GM03348 (cell line): Measurements from ENCODE around the gene XPR1.
A peak's percentile ranks its signal among the peaks of the same experiment; 100 is the strongest.

Experiments used
- DNase-seq: peaks from one replicate; pipeline ENCODE4 v3.0.0; 2012; ENCODE audit warnings: low spot score

Gene XPR1

DNA sequence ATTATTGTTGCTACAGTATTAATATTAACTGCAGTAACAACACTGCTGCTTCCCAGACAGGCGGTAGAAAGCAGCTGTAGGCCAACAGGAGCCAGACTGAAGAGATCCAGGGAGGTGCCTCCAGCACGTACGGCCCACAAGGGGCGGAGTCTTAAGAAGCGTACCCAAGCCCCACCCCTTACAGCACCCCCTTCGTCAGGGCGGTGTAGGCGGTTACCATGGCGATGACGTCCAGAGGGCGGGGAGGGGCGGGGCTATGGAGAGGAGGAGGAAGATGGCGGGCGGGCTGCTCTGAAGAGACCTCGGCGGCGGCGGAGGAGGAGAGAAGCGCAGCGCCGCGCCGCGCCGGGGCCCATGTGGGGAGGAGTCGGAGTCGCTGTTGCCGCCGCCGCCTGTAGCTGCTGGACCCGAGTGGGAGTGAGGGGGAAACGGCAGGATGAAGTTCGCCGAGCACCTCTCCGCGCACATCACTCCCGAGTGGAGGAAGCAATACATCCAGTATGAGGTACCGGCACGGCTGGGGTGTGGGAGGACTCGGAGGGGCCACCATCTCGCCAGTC lies at the start of gene XPR1:
XPR1 (plus strand) TSS at position 257 of the 560 bp plus-strand sequence; CDS start at position 437, 180 bp downstream.
- peak; percentile 97 for DNase-seq

DNA sequence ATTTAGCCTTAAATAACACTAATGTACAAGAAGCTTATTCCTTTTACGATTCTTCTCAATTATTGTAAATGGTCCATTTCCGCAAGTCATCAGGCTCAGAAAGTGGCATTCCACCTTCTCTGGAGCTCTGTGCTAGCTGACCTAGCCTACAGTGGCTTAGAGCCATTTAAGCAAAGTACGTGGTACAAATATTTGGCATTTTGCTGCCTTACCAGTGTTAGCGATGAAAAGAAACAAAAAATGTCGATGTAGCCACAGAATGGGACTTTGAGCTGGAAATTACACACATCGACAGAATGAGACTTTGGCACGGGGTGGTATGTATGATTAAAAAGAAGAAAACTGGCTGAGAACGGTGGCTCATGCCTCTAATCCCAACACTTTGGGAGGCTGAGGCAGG lies 47.0 kb upstream of the XPR1 start:
- no peak for DNase-seq

DNA sequence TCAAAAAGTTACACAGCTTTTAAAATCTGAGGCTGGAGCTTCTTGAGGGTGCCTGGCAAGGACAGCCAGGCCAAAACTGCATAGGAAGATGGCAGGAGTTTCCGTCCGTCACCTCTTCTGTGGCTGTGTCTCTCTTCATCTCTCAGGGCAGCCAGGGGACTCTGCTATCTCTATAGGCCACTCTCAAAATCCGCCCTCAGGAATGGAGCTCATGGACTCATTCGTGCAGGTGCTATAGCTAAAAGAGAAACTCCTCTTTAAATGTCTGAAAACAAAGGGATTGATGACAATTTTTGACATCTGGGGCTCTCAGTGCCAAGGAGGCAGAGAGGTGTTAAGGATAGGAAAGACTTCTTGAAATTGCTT lies 45.8 kb upstream of the XPR1 start:
- no peak for DNase-seq

DNA sequence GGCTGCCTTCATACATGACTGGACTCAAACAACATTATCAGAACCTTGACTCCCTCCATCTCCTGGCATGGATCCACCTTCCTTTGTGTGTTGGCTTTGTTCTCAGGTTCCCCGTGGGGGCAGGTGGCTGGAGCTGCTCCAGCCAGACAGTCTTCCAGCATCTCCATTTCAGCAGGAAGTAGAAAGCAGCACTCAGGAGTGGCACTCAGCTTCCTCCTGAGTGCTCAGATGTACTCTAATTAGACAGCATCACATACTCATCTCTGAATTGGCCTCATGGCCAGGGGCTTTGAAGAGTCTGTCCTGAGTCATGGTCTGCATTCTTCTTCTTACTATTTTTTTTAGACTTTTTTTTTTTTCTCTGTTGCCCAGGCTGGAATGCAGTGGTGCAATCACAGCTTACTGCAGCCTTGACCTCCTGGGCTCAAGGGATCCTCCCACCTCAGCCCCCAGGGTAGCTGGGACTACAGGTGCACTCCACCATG lies 45.1 kb upstream of the XPR1 start:
- peak; percentile 68 for DNase-seq

DNA sequence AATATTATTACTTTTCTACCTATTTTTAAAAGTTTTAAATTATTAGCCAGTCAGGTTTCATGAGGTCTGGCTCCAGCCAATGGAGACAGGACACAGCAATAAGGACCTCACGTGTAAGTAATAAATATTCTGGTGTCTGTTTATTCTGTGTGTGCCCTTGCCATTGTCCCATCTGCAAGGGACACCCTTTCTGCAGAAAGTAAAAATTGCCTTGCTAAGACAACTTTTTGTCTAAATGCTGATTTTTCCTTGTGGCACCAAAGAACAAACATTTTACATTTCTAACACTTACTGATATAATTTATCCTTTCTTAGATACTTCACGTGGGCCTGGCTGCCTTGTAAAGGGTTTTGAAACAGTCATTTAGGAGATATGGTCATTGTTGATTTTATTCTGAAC lies 43.7 kb upstream of the XPR1 start:
- no peak for DNase-seq

DNA sequence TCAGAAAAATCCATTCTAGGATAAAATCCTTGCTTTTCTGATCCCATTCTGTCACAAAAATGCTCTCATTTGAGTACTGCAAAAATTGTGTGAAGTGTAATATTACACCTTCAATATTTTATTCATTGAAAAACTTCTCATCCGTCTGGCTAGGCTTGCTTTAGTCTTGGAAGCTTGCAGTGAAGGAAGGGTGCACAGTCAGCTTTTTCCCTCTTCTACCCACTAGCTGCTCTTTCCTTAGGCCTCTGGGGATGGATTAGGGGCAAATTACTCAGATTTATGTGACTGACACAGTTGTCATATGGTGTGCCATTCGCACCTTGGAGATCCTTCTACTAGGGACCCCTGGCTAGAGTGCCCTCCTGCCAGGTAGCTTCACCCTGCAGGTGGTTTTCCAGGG lies 40.9 kb upstream of the XPR1 start:
- no peak for DNase-seq

DNA sequence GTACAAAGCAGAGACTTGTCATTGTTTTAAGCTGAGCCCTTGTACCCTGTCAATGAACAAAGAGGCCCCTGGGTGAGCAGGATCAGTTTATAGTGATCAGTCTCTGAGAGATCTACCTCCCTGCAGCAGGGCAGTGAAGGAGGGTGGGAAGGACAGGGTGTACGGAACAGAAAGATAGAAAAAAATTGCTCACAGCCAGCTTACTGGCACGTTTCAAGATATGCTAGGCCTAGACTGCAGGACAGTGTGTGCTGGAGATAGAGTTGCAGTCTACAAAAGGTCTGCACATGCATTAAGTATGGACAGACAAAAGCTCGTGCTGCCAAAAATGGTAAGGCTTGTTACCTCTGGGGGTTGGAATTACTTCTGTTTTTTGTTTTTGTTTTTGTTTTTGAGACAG lies 38.4 kb upstream of the XPR1 start:
- no peak for DNase-seq

DNA sequence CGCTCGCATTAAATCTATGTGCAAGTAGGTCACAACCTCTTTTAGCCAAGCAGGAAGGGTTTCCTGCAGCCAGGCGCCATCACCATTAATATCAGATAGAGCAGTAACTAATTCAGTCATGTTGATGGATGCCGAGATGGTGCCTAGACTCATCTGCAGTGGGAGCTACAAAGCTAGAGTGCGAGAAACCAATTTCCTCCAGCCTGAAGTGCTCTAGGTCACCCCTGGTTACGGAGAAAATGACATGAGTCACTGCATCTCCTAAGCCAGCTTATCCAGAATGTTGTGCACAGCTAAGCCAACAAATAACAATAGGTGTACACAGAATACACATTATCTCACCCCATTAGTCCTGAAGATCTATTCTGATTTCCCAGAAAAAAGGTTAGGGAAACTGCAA lies 37.1 kb upstream of the XPR1 start:
- no peak for DNase-seq

DNA sequence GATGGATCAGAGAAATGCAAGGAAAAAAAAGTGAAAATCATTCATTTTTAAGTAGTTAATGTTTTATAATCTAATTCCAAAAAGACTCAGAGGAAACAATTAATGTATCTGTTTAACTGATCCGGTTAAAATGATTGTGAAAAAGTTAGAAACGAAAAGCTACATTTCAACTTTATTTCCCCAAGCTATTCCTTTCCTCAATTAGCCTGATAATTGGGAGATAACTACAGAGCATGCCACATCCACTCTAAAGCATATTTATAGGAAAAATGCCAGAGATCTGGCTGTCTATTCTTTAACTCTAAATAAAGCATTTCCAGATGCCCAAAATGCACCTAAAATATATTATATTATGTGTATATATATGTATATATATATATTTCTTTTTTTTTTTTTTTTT lies 35.9 kb upstream of the XPR1 start:
- DNase-seq: no peak

DNA sequence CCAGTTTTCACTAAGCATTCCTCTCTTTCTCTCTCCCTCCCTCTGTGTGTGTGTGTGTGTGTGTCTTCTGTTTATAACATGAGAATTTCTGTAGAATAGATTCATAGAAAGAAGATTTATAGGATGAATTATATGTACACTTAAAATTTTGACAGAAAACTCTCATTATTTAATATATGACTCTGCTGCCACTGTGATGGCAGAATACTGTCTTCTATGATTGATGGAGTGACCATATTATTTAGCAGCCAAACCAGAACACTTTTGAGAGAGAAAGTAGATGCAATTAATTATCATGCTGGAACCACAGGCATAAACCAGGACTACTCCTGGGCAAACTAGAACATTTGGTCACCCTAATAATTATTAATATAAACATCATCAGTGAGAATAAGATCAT lies 34.3 kb upstream of the XPR1 start:
- no peak for DNase-seq

DNA sequence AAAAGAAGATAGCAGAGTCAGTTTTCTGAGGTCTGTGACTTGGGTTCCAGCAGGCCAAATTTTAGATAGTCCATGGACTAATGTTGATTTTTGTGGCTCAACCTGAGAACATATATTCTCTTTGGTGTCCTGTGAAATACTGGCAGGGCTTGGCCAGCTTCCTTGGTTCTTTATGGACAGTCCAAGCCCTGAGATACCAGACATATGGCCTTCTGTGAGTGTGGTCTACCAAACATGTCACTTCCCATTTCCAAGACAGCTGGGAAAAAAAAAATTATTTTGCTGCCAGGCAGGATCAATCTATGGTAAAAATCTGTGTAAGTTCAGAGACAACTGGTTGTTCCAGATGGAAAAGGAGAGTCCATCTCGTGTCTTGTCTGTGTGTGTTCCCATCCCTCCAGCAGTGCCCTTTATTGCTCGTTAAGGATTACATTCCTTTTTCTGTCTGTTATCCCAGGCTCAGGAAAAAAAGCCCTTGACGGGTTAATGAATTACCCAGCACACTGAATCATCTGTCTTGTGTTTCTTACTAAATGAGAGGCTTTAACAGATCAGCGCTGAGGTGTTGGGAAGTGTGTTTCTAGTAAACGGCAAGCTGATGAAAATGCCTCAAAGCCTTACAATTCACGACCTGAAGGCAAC lies 33.4 kb upstream of the XPR1 start:
- no peak for DNase-seq

DNA sequence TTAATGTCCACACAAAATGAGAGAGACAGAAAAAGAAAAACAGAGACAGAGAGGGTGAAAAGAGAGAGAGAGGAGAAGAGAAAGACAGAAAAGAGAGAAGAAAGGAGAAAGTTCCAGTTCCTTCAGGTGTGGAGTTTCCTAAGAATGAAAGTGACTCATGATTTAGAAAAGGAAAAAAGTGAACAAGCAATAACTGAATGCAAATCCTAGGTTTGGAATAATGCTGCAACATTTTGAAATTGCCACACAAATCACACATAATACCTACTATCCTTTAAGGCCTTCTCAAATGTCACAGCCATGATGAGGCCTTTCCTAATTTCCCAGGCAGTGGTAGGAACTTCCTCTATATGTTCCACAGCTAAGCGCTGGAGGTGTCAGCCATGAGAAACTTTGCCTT lies 31.5 kb upstream of the XPR1 start:
- DNase-seq: no peak

DNA sequence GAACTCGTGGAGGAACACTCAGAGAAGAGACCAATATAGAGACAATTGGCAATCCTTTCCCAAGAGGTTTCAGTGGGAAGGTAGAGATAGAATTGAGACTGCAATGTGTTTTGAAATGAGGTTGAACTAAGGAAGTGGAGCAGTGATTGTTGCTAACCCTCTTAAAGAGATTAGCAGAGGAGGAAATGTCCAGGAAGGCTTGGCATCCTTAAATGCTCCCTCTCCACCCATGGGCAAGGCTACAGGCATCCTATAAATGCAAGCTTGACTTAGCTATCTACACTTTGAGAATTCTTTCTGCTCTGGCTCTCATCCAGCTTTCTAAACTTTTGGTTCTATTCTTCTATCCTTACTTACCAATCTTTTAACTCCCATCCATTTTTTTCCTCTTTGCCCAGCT lies 30.3 kb upstream of the XPR1 start:
- no peak for DNase-seq

DNA sequence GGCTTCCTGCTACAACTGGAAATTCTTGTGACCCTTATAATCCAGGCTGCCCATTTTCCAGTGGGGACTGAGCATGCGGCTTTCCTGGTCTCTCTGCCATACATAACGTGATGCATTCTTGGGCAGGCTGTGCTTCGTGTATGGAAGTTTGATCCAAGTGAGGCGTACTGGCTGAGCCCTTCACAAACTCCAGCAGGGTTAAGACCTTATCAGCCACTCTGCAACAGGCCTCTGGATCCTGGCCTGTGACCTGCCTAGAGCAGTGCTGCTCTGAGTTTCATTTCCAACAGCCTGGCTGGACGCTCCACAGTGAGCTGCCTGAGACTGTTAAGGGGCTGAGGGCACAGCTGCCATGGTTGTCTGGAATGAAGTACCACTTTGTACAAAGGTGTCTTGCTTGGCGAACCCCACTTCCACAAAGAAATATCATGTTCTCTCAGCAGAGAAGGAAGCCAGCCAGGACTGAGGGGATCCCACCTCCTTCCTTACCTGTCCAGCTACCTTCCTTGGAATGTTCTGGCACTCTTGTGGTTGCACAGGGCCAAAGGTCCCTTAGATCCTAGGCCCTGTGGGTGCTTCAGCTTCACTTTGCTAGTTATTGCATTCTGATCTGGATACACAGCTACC lies 28.5 kb upstream of the XPR1 start:
- DNase-seq: no peak

DNA sequence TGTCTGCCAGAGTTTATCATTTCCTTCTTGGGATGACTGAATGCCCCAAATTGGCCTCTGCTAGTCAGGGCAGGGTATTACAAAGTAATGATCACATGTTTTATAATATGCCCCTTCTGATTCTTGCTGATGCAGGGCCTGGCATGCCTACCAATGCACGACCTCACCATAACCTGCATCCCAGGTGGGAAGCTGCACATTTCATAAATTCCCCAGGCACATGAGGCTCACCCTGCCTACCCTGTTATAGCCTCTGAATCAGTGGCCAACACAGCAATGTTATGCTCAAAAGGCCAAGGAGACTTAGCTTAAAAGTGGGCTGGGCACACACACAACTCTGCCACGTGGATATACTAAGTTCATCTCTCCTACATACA lies 28.0 kb upstream of the XPR1 start:
- no peak for DNase-seq

DNA sequence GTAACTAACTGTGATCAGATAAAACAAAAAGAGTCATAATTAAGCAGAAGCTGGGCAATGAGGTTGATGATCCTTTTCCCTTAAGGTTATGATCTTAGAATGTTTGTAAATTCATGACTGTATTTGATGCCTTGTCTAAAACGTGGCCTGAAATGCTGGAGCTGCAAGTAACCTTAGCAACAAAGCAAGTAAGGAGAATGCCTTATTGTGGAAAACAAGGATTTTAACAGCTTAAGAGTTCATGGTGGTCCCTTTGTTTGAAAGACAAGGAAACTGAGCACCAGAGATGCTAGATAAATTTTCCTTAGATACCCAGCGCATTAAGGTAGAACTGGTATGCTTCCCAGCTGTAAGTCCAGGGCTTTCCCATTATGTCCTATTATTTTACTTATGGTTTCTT lies 25.7 kb upstream of the XPR1 start:
- DNase-seq: no peak

DNA sequence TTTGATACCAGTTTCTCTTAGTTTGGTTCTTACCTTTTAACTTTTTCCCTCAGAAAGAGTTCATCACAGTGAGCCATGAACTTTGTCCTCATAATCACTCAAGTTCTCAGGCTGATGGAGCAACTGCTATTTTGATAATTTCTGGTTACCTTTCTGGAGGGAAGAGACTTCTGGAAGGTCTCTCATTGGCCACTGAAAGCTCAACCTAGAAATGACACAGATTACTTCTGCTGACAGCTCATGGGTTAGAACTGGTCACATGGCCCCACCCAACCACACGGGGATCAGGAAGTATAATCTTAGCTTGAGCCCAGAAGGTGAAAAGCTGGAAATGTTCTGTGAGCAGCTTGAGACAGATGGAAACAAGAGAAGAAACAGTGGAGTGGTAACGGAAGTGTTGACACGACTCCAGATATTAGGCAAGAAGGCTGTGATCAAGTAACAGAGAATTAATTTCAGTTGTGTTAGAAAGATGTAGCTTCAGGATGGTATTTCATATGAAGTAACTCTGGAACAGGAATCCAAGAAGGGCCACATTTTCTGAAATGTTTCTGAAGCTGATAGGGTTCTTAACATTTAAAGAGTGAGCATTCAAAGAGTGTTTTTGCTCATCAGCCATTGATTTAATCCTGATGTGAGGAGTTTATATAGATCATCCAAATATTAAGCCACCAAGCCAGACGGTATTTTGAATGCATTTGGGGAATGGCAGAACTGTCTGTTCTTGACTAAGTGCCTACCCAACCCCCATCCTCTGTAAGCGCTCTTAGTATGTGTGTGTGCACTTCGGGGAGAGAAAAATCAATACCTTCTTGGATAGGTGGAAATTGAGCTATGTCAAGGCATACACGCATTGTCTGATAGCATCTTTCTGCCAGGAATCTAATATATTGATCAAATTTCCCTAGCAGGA lies 21.9 kb upstream of the XPR1 start:
- DNase-seq: peak; percentile 61

DNA sequence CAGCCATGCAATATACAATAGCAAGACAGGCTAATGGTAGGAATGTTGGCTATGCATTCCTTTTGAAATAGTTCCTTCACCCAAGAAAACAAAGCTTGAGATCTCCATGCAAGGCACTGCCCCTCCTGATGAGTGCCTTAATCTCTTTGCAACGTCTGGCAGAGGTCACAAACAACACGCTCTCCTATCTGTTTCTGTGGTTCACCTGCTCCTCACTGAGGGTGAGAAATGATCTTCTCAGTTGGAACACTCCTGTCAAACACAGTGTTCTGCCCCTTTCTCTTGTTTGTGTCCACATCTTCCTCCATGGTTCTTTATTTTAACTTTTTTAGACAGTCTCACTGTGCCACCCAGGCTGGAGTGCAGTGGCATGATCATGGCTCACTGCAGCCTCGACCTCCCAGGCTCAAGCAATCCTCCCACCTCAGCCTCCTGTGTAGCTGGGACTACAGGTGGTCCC lies 21.2 kb upstream of the XPR1 start:
- no peak for DNase-seq

DNA sequence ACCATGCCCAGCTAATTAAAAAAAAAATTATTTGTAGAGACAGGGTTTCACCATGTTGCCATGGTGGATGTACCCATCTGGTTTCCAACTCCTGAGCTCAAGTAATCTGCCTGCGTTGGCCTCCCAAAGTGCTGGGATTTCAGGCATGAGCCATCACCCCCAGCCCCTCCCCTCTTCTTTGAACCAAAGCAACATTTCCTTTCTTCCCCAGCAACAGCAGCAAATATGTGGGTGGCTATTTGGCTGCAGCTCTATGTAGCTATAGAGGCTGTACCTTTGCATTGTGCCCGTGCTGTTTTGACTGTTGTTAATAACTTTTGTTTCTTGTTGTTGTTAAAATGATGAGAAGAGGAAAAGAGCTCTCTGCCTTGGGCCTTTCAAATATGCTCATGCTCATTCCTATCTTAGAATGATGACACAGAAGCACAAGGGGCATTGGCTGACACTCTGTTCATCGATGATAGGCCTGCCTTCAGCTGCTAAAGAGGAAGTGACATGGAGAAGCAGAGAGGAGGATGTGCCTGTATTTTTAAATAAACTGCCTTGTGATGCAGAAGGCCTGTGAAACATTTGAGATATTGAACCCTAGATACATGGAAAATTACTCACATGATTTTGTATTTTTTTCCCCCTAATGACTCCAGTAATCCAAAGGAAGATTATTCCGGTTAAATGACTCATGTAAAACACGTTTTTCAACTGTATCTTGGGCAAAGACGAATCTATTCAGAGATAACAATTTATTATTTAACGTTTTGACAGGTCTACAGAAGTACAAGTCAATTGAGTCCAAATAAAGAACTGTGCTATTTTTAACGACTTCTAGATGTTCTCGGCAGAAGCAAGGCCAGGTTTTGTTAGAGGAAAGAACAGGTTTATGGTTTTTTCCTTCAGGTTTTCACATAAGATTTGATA lies 20.5 kb upstream of the XPR1 start:
- DNase-seq: no peak

DNA sequence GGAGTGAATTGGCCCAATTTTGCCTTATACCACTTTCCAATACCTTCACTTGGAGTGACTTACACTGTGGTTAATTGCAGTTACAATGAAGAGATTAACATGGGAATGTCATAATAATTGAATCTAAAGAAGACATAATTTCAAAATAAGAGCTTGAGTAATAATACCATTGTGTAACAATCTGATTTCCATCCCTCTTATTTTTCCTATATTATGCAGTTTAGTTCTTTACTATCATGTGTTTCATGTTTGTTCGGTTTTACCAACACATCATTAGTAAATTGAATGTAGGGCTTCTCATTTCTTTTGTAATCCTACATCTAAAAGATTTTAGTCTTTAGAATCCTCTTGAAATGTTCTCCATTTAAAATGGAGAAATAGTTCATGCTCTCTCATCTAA lies 19.2 kb upstream of the XPR1 start:
- no peak for DNase-seq

DNA sequence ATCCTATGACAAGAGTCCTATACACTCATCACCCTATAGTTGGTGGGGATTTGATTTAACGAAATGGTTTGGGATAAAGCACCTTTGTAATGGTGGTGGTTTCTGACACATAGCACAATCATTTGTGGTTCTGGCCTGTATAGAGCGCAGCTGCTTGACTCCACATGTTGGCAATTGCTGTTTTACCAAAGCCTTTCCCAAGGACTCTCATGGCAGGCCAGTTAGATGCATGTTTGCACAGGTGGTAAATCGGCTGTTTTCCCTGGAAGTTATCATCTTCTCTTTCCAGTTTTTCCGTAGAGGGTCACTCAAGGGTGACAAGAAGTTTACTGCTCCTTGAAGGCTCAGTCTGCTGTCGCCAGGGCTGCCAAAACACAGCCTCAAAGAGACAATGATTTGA lies 17.1 kb upstream of the XPR1 start:
- no peak for DNase-seq
